Stimulated activated CD4-positive, alpha-beta T cell treated with anti-CD3 and anti-CD28 coated beads, TNF-alpha, amount 100 ng/mL, for 4 hours (primary cell): ENCODE measurements around the gene NR2F6.

Experiments
- DNase-seq, 3 experiments: peaks; one replicate each; pipeline ENCODE4 v3.0.0-alpha.2; 2020; ENCODE audit warnings: low read depth in 3 of 3

NR2F6 gene

DNA sequence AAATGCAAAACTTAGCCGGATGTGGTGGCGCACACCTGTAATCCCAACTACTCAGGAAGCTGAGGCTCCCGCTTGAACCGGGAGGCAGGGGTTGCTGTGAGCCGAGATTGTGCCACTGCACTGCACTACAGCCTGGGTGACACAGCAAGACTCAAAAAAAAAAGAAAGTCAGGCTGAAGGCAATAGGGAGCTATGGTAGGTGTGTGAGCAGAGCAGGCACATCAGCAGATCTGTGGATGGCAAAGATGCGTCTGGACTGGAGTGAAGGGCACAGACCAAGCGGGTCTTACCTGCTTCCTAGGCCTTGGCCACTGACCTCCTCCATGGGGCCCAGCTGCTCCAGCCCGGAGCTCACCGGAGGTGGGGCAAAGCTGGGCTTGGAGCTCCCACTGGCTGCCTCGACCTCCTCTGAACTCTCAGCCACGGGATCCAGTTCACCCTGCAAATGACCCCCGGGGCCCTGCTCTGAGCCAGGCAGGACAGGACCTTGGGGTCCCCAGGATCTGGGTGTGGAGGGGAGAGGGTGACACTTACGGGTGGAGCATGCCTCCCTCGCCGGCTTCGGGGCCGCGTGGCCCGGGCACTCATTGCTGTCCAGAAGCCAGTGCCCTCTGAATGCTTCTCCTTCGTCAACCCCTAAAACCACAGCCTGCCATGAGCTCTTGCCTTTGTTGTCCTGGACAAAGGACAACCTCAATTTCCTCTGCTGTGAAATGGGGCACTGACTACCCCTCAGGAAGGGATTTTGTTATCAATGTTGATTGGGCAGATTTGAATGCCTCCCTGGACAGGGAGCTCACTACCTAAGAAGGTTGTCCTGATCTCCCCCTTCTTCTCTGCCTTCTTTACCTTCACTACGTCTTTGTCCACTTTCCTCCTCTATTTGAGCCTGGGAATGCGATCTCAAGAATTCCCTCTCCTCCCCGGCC lies 18.3 kb upstream of the NR2F6 start:
- DNase-seq = no peak

DNA sequence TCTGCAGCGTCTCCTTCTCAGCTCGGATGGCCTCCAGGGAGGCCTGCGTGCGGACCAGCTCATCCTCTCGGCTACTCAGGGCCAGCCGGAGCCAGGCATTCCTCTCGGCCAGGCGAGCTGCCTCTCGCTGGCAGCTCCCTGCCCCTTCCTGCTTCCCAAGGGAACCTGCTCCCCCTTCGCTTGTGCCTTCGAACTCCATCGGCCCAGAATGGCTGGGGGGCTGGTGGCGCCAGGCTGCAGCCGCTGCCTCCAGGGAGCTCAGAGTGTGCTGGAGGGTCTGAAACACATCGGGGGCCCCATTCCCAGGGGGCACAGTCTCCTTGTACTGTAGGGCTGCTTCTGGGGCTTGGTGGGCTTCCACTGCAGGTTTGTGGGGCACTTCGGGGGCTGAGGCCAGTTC lies 16.8 kb upstream of the NR2F6 start:
- DNase-seq = no peak

DNA sequence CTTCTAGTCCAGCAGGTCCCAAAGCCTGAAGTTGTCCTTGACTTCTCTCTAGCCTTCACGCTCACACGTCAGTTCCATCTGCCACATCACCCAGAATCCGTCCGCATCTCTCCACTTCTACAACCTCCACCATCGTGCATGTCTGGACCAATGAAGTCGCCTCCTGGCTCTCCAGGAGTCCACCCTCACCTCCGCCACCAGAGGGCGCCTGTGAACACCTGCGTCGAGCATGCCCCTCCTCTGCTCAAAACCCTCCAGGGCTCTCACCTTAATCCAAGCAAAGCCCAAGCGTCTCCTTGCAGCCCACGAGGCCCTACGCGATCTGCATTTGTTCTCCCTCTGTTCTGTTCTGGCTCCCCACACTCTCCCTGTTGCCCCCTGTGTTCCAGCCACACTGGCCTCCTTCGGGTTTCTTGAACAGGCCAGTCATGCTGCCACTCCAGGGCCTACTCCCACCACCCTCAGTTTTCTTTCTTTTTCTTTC lies 15.2 kb upstream of the NR2F6 start:
- DNase-seq = peak; percentile 72 to 85 (median 85)

DNA sequence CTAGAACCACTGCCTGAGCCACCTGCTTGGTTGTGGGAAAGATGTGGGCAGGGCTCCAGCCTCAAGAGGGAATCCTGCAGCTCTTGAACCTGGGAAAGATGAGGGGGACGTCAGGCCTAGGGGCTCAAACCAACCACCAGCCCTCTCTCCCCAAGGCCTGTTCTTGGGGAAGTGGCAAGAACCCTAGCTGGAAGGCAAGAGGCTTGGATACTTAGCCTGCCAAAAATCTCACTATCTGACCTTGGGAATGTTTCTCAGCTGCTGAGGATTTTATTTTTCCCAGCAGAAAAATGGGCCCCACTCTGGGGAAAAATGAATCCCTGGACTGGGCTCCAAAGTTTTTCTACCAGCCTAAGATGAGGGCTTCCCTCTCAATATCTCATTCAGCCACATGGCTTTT lies 14.2 kb upstream of the NR2F6 start:
- DNase-seq = no peak

DNA sequence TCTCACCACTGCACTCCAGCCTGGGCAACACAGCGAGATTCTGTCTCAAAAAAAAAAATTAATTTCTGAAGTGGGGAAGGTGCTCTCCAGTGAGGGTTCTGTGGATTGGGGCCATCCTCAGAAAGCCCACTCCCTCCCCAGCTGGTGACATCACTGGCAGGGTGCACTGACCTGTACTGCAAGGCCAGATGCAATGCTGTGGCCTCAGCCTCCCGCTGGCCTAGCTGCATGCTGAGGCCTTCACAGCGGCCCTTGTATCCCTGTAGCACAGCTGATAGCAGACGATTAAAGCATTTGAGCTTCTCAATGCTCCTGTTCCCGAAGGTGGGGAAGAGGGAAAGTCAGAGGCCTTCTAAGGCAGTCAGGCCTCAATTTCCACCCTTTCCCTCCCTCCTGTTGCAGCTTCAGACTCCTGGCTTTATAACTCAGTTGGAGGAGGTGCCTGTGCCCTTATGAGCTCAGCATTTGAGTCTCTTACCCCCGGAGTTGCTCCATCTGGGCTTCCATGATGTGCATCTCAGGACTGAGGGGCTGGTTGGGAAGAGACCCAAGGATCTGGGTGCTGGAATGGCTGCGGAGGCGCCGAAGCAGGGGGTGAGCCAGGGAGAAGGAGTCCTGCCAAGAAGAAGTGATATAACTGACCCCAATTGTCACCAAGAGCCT lies 13.5 kb upstream of the NR2F6 start:
- DNase-seq = no peak

DNA sequence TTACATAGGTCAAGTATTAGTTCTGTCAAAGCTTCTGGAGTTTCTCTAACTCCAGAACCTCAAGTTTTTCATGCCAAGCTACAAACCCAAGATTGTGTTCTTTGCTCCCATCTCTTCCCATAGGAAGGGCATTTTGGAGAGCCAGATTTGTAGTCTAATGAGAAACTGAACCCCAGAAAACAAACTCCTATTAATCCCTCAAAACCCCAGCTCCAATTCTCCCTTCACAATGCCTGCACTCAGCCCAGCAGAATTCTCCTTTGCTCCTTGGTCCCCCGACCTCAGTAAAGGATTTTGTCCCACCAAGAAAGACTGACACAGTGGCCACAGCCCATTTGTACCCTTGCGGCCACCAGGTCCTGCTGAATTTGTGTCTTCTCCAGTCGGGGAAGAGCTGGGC lies 10.4 kb upstream of the NR2F6 start:
- no peak for DNase-seq

DNA sequence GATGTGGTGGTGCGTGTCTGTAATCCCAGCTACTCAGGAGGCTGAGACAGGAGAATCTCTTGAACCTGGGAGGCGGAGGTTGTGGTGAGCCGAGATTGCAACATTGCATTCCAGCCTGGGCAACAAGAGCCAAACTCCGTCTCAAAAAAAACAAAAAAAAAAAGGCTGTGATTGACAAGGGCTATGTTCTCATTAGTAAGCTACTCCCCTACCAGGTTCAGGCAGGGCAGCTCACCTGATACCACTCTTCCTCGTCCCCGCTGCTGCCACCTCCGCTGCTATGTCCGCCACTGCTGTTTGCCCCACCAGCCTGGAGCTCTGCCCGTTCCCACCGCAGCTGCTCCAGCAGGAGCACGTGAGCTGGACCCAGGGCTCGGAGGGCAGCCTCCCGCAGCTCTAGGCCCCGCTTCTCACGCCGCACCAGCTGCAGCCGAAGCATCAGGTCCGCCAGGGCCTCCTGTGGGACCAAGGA lies 9.5 kb upstream of the NR2F6 start:
- no peak for DNase-seq

DNA sequence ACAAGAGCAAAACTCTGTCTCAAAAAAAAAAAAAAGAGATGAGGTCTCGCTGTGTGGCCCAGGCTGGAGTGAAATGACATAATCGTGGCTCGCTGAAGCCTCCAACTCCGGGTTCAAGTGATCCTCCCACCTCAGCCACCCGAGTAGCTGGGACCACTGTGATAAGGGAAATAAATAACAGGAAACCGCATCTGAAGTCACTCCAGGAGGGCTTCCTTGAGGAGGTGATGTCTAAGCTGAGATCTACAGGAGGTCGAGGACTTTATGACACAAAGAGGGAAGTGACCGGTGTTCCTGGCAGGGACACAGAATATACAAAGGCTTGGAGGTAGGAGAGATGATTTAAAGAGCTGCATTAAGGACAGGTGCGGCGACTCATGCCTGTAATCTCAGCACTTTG lies 8.9 kb upstream of the NR2F6 start:
- DNase-seq = no peak

DNA sequence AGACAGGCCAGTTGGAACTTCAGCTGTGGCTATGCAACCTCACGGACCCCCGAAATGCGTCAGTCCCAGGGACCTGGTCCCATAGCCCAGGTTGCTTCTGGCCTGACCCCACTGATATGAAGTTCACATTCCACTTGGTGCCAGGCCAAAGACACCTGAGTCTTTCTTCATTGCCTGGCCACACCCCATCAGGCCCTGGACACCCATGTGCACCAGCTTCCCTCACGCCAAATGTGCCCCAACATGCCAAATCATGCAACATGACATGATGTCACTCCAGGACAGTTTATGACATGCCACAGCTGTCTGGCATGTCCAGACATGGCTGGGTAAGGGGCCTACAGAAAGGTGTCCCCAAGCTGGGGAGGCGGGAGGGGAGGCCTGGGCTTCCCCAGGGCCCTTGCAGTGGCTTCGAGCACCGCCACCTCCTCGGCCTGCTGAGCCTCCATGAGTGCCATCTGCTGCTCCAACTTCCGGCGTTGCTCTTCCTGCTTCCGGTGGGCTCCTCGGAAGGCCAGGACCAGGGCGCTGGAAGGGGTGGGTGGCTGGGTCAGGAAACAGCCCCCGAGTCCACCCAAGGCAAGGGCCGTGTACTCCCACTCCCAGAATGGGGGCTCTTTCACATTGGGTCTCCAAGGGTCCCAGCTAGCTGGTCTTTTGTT lies 4.3 kb upstream of the NR2F6 start:
- no peak for DNase-seq

DNA sequence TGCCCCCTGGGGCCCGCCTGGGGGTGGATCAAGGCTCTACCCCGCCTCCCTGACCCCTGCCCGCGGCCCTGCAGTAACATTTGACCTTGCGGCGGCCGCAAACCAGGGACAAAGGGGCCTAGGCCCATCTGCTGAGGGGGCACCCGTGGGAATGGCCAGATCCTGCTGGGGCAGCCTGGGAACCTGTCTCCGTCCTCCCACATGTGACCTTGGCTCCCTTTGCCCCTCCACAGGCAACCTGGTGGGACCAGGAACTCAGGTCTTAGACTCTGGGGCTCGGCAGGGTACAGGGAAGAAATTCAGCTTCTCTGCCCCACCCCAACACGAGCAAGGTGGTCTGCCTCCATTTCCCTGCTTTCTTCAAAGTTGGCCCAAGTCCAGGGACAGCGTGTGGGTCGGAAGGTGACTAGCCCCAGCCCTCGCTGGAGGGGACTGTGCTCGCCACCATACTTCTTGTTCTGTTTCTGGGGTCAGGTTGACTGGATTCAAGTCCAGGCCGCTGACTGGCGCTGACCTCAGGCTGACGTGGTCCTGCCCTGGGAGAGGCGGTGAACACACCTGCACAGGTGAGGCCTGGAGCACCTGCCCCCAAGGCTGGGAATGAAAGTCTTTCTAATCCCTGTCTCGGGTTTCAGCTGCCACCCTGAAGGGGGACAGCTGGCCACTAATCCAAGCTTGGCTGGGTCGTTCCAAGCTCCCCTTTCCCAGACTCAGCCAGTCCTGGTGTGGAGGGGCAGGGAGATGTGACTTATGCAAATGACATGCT lies 2.5 kb upstream of the NR2F6 start:
- no peak for DNase-seq

DNA sequence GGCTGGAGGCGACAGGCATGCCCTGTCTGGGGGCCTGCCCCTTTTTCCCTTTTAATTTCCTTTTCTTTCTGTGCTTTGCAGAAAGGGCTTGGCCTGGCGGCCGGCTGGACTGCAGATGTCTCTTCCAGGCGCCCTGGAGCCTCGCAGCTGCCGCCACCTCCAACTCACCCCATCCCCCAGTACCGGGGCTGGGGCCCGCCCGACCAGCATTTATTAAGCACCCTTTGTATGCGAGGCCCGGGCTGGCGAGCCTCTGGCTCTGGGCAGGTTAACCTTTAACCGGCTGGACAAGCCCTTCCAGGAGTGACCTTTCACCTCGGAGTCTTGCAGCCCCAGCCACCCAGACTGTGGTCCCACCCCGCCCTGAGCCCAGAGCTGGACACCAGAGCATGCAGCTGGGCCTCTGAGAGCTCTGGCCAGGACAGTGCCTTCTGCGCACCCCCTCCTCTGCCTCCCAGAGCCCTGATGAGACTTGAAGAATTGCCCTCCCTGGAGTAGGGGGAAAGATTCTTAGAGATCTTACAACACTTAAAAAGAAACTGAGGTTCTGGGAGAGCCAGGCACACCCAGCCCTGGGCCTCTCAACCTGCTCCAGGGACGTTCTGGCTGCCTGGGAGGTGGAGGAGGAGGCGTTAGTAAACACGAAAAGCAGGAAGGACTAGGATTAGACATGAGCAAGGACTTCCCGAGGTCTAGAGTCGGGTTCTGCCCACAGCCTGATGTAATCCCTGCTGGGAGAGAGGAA lies 1.1 kb upstream of the NR2F6 start:
- DNase-seq = no peak

DNA sequence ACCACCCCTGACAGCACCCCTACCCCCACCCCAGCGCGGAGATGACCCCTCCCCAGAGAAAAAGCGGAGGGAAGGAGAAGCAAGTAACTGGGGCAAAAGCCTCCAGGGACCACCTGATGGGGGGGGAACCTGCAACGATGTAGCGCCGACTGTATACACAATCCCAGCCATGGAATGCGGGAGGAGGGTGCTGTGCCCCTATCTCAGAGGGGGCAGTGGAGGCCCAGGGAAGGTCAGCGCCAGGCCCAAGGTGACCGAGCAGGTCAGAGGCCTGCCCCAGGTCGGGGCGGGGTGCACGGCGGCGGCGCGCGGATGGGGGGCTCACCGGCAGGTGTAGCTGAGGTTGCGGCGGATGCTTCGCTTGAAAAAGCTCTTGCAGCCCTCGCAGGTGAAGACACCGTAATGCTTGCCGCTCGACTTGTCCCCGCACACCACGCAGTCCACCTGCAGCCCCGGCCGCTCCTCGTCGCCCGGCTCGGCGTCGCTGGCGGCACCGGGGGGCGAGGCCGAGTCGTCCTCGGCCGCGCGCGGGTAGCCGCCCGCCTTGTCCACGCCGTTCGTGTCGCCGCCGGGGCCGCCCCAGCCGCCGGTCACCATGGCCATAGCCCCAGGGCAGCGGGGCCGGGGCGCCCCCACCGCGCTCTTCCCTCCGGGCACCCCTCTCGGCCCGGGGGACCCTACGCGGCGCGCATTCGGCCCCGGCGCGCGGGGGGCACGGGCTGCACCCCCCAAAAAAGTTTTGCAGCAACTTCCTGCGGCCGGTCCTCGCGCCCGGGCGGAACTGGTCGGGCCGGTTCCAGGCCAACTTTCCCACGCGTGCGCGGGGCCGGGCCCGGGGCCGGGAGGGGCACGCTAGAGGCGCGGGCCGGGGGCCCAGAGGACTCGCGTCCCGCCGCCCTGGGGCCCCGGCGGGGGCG lies 843 bp downstream of the NR2F6 start:
- DNase-seq = no peak

DNA sequence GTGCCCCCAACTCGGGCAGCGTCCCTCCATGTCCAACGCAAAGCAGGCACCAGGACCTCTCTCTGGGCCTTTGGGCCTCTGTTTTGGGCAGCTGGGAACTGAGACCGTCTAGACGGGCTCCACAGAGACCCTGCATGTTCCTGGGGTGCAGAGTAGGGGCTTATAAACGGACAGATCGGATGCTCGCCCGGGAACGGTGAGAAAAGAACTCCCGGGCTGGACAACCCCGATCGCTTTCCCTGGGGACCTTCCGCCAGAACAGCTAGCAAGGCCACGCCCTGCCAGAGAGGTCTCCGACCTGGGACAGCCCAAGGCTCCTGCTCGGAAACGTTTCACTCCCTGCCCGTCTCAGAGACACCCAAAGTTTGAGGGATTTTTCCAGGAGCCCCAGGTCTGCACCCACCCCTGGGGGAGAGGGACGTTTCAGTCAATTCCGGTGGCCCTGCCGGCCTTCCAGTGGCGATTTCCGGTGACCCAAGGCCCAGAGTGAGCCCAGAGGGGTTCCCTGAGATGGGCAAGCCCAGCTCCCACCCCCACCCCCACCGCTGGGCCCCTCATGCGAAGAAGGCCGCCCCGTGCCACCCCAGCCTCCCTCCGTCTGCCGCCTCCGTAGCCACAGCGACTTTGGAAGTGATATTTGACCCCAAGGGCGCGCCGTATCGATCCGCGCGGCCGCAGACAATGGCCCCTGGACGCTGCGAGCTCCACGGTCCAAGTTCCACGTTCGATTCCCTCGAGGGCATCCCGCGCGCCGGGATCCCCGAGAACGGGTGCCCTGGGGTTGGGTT lies 1.7 kb downstream of the NR2F6 start:
- DNase-seq = no peak

DNA sequence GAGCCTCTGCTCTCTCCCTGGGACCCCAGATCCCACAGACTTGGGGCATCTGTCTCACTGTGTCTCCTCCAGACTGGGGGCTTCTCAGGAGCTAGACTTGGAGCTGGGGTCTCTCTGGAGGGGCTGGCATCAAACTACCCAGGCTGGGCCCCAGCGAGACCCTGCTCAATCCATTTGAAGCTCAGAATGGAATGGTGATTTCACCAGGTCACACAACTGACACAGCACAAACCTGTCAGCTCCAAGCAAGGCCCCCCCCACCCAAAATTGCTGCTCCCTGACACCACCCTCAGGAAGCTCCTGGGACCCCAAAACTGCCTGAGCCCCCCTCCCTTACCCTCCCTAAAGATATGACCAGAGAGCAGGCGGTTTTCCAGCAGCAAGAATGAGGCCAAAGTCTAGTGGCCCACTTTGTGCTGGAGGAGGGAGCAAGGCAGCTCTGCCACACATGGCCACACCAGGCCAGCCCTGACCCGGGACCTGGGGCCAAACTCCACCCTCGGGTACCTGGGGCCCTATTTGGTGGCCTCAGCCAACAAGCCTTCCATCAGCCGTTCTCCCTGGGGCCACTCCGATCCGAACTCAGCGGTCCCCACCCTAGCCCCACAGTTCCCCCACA lies 2.4 kb downstream of the NR2F6 start:
- DNase-seq = no peak

DNA sequence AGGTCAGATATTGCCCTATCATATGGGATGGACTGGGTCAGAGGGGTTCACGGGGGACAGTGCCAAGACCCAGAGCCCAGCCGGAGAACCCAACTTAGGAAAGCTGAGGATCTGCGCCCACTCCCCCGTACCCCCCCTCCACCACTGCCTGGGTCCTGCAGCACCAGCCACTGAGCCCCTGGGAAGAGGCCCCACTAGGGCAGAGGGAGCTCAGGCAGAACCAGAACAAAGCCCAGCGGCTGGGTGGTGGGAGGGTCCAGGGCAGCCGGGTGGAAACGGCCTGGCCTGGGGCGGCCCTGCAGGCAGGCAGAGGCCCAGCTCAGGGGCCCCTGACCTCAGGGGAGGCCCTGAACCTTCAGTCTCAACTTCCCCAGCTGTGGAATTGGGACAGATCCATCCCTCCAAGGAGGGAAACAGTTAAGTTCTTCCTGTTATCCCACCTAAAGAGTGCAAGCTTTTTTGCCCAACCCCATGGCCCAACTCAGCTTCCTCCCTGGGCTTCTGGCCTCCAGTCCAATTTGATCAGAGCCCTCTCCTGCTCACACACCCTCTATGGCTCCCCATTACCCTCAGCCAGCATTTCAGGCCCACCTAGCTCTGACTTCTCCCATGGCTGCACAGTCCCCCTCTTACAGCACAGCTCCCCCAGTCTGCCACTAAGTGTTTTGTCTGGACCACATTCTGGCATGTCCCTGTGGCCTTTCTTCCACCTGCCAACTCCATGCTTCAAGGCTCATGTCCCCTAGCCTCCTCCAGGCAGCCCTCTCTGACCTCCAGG lies 3.1 kb downstream of the NR2F6 start:
- DNase-seq = no peak

DNA sequence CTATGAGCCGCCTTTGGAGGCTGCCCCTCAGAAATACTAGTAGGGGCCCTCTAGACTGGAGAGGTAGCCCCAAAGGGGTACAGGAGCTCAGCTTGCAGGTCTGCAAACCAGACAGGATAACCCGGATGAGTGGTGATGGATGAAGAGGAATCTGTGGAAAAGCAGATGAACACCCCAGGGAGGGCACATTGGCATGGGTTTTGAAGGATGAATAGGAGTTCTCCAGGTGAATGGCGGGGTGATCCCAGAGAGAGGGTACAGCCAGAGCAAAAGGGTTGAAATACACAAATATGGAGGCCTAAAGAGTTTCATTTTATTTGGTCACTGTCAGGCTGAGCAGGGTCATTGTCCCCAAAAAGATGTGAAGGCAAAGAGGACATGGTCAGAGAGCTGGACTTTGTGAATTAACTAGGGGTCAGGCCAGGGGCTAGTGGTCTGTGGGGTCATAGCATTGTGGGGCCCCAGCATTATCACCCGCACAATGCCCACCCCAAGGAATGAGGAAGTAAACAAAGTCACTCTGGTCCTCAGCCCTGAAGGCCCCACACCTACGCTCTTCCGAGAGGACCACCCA lies 4.8 kb downstream of the NR2F6 start:
- no peak for DNase-seq

DNA sequence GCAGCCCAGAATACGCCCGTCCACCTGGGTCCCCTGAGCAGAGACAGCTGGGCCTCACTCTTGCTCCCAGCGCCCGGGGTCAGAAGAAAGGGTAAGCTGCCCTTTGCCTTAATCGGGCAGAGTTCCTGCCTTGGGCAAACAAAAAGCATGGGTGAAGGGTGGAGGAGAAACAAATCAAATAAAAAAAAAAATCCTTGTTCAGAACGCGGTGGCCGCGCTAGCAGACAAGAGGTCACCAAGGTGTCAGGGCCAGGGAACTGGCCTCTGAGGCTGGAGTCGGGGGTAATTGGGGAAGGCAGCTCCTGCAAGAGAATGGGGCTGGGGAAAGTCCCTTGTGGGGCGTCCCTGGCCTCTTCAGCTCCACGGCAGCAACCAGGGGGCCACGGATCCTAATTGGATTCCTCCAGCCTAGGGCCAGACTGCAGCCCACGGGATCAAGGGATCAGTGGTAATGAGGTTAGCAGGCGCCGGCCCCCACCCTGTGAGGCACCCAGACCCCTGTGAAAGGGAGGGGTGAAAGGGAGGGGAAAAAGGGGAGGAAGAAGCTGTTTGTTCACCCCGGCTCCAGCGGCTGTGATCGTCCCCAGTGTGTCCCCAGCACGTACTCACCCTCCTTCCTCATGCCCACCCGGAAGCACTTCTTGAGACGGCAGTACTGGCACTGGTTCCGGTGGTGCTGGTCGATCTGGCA lies 5.5 kb downstream of the NR2F6 start:
- no peak for DNase-seq
